Frontal cortex (tissue), 4 donors: ENCODE measurements around the gene TNFRSF4. TPM values are rescaled to one million over a fixed set of nuclear protein-coding genes. Genes with fewer than 3 reads are reported as not detected.
"Not testable (repeated sequence)": the region's sequence is repeated elsewhere in the genome, so short reads cannot be mapped to it uniquely, and the experiment has no call there.

Experiments
- DNase-seq, 2 donors: peaks; one replicate each; pipeline ENCODE4 v3.0.0; 2012; ENCODE audit warnings: low spot score in 2 of 2
- FAIRE-seq: peaks from 2 replicates; lab custom pipeline; 2012; peaks lifted over from hg19 to GRCh38; lab: Jason Lieb, UNC
- total RNA-seq: library from RNA; depleted of rRNA; stranded (reverse); fragments of >200 nt; gene quantifications from one replicate; pipeline ENCODE4 v1.2.3, GENCODE V29; 2014
- donor health status: control.
- donor health status: control.
- donor health status: control.

TNFRSF4 gene
- total RNA-seq, 1 donor from 2014 or later = not detected

DNA sequence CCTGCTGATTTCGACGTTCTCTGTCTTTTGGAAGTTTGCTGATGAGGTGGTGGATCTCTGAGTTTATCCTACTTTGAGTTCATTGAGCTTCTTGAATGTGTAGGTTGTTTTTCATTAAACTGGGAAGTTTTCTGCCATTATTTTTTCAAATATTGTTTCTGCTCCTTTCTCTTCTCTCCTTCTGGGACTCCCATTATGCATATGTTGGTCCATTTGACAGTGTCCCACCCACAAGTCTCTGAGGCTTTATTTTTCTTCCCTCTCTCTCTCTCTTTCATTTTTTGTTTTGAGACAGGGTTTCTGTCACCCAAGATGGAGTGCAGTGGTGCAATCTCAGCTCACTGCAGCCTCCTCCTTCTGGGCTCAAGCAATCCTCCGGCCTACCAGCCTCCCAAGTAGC, 19.2 kb downstream of the TNFRSF4 start:
- DNase-seq = no peak
- FAIRE-seq = no peak

DNA sequence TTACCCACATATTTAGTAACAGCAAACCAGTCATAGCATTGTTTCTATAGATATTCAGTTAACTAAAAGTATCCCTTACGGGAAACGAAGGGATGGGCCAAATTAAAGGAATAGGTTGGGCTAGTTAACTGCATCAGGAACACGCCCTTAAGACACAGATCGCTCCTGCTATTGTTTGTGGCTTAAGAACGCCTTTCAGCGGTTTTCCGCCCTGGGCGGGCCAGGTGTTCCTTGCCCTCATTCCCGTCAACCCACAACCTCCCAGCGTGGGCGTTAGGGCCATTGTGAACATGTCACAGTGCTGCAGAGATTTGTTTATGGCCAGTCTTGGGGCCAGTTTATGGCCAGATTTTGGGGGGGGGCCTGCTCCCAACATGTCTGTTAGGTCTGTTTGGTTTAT, 22.2 kb downstream of the TNFRSF4 start:
- no peak for DNase-seq
- no peak for FAIRE-seq

DNA sequence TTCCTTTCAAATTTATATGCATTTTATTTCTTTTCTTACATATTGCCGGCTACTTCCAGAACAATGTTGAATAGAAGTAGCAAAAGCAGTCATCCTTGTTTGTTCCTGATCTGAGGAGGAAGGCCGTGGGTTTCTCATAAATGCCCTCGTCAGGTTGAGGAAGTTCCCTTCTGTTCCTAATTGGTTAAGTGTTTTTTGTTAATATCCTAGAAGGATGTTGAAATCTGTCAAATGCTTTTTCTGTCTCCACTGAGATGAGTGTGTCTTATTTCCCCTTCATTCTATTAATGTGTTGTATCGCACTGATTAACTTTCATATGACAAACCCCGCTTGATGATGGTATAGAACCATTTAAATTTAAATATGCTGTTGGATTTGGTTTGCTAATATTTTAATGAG, 24.8 kb downstream of the TNFRSF4 start:
- DNase-seq = no peak
- FAIRE-seq = no peak

DNA sequence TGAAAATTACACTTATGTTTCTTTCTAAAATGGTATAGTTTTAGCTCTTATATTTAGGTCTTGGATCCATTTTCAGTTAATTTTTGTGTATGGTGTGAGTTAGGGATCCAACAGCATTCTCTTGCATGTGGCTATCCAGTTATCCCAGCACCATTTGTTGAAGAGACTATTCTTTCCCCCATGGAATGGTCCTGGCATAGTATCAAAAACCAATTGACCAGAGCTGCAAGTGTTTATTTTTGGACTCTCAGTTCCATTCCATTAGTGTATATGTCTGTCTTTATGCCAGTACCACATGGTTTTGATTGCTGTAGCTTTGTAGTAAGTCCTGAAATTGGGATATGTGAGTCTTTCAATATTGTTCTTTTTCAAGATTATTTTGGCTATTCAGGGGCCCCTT, 26.0 kb downstream of the TNFRSF4 start:
- no peak for FAIRE-seq

DNA sequence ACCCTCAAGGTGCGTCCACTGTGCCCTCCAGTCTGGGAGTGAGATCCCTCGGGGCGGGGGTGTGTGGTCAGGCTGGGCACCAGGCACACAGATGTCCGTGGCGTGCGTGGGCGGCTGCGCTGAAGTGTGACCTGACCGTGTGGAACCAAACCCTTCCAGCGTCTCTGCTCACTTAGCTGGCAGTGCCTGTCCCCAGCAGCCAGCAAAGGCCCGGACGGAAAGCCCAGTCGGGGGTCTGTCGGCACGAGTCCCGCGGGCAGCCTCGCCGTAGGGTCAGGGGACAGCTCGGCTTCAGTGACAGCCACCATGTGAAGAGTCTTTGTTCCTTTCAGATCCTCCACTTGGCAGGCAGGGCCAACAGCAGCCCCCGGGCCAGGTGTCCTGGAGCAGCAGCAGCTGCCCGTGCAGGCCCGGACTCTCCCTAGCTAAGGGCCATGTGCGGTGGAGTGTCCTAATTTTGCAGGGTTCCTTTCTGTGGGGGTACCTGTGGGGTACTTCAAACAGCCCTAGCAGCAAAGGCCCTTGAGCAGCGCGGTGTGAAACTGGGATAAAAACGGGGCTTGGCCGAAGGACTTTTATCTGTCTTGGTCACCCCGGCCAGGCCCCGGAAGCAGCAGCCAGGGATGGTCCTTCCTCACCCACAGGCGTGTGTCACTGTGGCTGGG, 28.7 kb downstream of the TNFRSF4 start:
- FAIRE-seq (no peak), DNase-seq (no peak)

More for the DNA sequence above, 26.0 kb downstream of the TNFRSF4 start:
- DNase-seq = no peak

DNA sequence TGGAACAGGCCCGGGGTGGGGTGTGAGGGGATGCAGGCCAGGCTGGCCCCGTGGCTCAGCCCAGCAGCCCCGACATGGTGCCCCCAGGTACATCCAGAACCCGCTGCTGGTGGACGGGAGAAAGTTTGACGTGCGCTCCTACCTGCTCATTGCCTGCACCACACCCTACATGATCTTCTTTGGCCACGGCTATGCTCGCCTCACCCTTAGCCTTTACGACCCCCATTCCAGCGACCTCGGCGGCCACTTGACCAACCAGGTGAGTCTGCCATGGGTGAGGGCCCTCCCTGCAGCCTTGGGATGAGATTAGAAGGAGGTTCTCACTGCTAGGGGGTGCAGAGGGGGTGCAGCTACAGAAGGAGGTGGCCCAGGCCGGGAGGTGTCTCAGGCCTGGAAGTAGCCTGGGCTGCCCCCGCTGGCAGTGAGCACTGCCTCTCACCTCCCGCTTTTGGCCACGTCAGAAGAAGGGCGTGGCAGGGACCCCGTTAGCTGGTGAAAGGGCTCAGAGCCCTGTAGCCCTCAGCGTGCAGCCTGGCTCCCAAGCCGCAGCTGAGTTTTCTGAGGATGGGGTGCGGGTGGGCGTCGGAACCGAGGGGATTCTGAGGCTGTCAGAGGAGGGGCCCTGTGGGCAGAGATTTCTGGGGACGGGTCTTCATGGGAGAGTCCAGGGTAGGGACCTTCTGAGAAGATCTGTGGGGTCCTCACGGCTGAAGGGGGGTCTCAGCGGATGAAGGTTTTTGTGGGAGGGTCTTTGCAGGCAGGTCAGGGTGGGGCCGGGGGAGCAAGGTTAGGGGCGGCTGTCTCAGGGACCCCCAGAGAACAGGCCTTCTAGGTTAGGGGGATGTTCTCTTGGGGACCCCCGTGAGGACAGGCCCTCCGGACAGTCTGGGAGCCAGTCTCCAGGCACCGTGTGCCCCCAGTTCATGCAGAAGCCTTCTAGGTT, 29.8 kb downstream of the TNFRSF4 start:
- FAIRE-seq = no peak
- no peak for DNase-seq

DNA sequence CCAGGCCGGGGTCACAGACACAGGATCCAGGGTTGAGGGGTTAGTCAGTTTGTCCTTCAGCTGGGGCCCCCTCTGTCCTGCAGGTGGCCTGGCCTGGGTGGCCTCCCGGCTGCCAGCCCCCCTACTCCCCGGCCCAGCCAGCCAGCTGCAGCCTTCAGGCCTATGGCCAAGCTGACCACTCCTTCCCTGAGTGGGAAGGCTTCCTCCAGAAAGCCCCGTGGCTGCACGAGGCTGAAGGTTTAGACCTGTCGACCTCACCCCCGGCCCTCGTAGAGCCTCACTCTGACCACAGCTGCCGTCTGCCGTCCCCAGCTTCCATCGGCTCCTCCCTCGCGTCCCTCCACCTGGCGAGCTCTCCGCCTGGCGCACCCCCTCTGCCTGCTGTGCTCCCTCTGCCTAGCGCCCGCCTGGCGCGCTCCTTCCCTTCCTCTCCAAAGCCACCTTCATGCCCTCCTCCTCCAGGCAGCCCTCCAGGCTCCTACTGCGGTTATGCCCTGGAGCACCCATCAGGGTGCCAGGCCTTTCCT, 30.7 kb downstream of the TNFRSF4 start:
- FAIRE-seq = no peak
- no peak for DNase-seq

DNA sequence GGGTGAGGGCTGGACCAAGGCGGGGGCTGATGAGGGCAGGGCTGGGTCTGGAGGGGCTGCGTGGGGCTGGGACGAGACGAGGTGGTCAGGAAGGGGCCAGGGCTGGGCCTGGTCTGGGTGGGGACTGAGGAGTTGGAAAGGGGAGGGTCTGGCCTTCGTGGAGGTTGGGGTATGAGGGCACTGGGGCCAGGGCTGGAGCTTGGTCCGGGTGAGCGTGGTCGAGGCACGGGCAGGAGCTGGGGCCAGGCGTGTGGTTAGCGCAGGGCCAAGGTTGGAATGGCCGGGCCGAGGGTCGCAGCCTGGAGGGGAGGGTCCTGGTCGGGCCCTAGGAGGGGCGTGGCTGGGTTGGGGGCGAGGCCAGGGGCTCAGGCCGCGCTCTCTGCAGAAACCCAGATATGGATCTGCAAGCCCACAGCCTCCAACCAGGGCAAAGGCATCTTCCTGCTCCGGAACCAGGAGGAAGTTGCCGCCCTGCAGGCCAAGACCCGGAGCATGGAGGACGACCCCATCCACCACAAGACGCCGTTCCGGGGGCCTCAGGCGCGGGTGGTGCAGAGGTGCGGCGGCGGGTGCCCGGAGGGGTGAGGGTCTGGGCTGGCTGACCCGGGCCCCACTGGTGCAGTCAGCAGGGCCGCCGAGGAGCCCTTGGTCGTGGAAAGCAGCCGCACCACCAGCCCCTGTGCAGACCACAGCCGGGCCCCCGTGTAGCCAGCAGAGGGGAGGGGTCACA, 31.3 kb downstream of the TNFRSF4 start:
- no peak for FAIRE-seq
- no peak for DNase-seq

DNA sequence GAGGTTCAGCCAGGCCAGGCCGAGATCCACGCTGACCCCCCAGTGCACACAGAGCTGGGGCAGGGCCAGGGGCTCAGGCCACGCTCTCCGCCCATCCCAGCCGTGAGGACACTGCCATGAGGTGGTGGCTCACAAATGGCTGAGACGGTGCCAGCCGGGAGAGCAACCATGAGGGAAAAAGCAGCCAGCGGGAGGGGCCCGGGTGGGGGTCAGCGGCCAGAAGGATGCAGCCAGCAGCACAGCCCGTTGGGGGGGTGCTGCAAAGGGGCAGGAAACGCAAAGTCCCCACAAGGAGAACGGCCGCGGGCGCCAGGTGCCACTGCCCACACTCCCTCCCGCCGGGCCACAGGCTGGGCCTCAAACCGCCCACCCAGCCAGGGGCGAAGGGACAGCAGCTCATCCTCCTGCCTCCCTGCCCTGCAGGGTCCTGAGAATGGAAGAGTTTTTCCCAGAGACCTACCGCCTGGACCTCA, 32.0 kb downstream of the TNFRSF4 start:
- DNase-seq (no peak), FAIRE-seq (no peak)

DNA sequence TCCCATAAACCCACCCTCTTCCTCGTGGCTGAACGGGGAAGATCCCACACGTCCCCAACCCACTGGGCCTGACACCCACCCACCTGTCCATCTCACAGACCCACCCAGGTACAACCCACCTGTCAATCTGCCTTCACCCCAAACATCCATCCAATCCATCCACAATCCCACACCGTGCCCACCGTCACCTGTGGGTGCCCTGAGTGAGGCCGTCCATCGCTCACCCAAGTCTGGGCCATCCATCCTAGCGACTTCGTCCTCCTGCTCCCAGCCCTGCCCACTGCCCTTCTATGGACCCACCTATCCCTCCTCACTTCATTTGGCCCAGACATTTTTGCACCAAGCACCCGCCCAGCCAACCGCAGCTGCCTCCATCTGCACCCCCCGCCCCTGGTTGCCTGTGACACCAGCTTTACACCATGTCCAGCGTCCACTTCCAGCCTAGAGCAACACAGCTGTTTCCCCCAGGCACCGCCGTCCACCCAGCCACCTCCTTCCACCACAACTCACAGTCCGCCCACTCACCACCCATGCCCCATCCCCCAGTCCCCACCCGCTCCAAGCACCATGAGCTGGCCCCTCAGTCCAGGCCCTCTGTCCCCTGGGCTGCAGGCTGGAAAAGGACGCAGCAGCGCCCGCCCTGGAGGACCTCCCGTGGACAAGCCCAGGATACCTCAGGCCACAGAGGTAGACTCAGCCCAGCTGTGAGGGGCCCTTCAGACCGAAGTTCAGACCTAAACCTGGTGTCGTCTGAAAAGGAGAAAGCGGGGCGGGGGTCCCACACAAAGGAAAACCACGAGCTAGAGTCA, 32.6 kb downstream of the TNFRSF4 start:
- no peak for FAIRE-seq
- no peak for DNase-seq

DNA sequence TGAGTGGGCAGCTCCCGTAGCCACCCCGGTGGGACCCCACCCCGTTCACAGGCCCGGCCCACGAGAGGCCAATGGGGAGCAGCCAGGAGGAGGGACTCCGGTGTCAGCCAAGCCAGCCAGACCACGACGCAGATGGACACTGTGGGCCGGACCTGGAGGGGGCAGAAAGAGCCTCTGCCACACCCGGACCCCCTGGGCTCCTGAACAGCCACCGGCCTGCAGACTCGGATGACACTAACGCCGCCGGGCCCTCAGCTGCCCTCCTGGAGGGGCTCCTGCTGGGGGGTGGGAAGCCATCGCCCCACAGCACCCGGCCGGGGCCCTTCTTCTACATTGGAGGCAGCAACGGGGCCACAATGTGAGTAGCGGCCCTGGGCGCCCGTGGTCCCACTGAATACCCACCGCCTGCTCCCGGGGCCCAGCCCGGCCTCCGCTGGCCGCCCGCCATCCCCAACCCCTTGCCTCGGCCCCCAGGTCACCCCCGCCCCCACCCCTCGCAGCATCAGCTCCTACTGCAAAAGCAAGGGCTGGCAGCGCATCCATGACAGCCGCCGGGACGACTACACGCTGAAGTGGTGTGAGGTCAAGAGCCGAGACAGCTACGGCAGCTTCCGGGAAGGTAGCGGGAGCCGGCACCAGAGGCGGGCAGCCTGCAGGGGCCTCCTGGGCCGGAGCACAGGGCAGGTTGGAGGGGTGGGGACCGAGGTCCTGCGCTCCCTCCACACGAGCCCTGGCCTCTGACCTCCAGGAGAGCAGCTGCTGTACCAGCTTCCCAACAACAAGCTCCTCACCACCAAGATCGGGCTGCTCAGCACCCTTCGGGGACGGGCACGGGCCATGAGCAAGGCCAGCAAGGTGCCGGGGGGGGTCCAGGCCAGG, 33.7 kb downstream of the TNFRSF4 start:
- no peak for FAIRE-seq
- DNase-seq = no peak

DNA sequence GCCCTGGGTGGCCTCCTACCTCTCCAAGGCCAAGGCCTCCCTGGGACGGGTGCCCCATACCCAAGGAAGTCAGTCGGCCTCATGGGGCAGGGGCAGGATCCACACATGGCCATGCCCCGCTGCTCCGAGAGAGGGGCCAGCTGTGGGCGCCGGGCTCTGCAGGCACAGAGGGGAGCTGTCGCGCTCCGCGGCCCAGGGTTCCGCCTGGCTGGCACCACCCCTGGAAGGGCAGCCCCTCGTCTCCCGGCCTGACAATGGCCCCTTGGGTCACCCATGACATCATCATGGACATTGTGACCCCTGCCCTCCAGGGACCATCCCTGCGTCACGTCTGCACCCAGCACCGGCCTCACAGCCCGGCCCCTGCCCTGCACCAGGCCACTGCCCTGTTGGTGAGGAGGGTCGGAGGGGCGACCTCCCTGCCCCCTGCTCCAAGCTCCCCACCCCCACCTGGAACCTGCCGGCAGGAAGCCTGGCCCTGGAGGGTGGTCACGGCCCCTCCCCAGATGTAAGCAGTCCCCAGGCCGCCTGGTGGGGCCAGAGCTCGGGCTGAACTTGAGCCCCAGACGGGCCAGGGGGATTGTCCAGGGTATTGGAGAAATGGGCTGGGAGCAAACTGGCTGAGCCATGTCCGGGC, 34.5 kb downstream of the TNFRSF4 start:
- FAIRE-seq = no peak
- DNase-seq = no peak

DNA sequence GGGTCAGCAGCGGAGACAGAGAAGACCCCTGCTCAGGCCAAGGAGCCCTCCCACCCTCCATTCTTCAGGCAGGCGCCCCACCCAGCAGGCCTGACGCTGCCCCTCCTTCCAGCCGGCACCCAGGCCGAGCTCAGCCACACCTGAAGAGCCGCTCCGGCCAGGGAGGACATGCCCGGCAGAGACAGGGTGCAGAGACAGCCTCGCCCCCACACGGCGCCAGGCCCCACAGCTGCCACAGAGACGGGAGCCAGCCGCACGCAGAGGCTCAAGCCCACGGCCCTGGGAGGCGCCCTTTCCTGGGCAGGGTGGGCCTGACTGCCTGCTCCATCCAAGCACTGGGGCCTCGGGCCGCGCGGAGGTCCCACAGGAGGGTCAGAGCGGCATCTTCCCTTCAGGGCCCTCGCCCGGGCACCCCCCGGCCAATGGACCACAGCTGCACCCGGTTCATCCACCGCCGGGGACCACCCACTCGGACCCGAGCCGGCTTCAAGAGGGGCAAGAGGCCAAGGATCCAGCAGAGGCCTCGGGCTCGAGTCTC, 35.1 kb downstream of the TNFRSF4 start:
- FAIRE-seq (no peak), DNase-seq (no peak)

DNA sequence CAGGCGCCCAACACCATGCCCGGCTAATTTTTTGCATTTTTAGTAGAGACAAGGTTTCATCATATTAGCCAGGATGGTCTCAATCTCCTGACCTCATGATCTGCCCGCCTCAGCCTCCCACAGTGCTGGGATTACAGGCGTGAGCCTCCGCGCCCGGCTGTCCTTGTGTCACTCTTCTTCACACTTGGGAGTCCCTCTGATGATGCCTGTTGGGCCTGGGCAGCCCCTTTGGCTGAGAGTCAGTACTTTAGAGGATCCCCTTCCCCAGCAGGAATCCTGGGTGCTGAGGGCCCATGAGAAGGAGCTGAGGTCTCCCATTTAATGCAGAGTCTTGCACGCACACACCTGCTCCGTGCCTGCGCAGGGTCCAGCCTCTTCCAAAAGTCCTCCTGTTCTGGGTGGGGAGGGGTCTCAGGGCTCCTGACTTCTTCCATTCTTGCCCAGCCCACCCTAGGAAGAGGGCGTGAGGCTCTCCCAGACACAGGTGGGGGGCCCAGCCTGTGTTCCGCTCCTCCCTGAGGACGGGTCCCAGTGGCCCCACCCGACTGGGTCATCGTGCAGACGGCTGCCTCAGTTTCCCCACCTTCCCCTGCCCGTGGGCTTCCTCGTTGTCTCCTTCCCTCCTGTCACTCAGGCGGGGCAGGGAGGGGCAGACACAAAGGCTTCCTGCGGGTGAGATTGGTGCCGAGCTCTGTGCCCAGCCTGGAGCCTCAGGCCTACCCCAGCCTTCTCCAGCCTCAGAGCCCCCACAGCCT, 36.3 kb downstream of the TNFRSF4 start:
- FAIRE-seq (no peak), DNase-seq (no peak)

DNA sequence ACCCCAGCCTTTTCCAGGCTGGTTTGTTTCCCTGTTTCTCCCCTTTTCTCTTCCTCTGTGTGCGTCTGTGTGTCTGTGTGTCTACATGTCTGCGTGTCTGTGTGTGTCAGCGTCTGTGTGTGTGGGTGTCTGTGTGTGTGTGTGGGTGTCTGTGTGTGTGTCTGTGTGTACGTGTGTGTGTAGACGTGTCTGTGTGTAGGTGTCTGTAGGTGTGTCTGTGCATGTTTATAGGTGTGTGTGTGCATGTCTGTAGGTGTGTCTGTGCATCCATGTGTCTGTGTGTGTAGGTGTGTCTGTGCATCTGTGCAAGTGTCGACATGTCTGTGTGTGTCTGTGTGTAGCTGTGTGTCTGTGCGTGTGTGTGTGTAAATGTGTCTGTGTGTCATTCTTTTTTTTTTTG, 37.0 kb downstream of the TNFRSF4 start:
- FAIRE-seq = no peak
- no peak for DNase-seq

DNA sequence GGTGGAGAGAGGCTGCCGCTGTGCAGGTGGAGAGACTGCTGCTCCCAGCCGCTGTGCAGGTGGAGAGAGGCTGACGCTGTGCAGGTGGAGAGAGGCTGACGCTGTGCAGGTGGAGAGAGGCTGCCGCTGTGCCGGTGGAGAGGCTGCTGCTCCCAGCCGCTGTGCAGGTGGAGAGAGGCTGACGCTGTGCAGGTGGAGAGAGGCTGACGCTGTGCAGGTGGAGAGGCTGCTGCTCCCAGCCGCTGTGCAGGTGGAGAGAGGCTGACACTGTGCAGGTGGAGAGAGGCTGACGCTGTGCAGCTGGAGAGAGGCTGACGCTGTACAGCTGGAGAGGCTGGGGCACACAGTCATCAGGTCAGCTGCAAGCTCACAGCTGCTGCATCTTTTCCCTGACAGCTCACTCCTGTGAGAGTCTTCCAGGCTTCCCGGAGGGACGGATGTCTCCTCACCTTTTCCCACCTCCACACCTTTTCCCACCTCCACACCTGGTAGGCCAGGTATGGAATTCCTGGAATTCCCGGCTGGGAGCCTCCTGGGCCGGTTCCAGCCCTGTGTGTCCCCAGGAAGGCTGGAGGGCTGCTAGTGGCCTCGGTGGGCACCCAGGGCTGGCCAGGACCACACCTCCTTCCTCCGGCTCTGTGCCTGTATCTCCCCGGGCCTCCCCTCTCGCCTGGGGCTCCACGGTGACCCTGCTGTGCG, 37.7 kb downstream of the TNFRSF4 start:
- FAIRE-seq, DNase-seq: not testable (repeated sequence)
